ENCODE results near the gene BFSP2. TPM values are rescaled to one million over a fixed set of nuclear protein-coding genes. Genes with fewer than 3 reads are reported as not detected.

BFSP2 gene
- total and polyA plus RNA-seq, 2 donors (not counting 3 experiments of a cell fraction or from before 2014, with no cell fraction given), result not detected

DNA sequence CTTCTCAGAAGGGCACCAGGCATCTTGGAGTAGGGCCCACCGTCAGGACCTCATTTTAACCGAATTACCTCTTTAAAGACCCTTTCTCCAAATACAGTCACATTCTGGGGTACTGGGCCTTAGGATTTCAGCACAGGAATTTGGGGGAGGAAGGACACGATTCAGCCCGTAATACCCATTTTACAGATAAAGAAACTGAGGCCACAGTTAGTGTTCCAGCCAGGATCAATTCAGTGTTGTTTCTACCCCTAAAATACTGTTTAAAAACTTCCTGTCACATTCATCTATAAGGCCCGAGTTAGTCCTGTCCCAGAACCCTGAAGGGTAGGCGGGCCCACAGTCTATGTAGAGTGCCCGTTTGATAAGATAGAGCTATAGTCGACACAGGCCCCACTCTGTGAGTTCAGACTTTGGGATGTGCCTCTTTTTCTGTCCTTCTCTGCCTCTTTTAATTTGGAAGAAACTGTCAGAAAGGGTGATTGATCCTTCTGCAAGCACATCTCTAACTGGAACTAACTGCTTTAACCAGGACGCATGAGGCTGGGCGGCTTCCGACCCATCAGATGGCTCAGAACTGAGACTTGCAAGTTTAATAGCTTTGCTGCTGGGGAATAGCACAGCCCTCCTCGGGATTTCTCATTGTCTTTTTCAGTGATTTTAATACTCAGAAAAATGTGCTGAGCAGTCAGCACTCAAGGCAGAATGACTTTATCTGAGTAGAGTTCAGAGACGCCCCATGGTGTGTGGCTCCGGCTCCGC, 19.5 kb downstream of the BFSP2 start:
- ChIA-PET CTCF (no interaction called here), POLR2A (no interaction called here)
- no peak for DNase-seq (ENCODE audit: low read depth, low spot score)
- H3K79me2 ChIP-seq (ENCODE audit: control insufficient read depth, insufficient read depth, low read length), result no peaks in the 10 kb centered on the region
- no peak overlapping the region for H2AFZ ChIP-seq (ENCODE audit: low read depth, low read length)
- BruUV-seq (replicated peaks), result no TSS peak
- H3K4me1 ChIP-seq (ENCODE audit: control insufficient read depth, extremely low read depth, insufficient read depth, low read length), result no peaks in the 10 kb centered on the region
- H3K4me3 ChIP-seq (replicated peaks in 1 of 3; ENCODE audit: insufficient read depth in 1 of 3, low read depth in 1 of 3, low read length in 3 of 3), result no peak overlapping the region
- H4K20me1 ChIP-seq (replicated peaks; ENCODE audit: control insufficient read depth, extremely low read depth, insufficient read depth, low read length), result no peaks in the 10 kb centered on the region
- H3K36me3 ChIP-seq (ENCODE audit: control insufficient read depth in 2 of 2, extremely low read depth in 1 of 2, insufficient read depth in 2 of 2, low read length in 2 of 2), result no peaks in the 10 kb centered on the region
- no peak overlapping the region for H3K4me2 ChIP-seq (ENCODE audit: insufficient read depth, low read length)
- intact Hi-C loops (cut with micrococcal nuclease), result no loop called here
- peaks cover 2 to 5% of the 10 kb centered on the region in 2 experiments for H3K27me3 ChIP-seq (ENCODE audit: control insufficient read depth in 2 of 2, insufficient read depth in 2 of 2, low read length in 2 of 2)
- H3K9me3 ChIP-seq (replicated peaks; ENCODE audit: control insufficient read depth, insufficient read depth, low read length), result no peaks in the 10 kb centered on the region
- no peak overlapping the region for H3K27ac ChIP-seq (ENCODE audit: insufficient read depth, low read depth, low read length)
- TF ChIP-seq JUN (IDR thresholded peaks at IDR 0.05; ENCODE audit: borderline replicate concordance, insufficient read depth, insufficient read length, low read depth) (no peak), GATA2 (IDR thresholded peaks at IDR 0.05; ENCODE audit: insufficient read depth, insufficient read length, low read depth, low read length) (no peak), FOS (IDR thresholded peaks at IDR 0.05; ENCODE audit: borderline replicate concordance, insufficient read depth, low read length) (no peak), POLR2AphosphoS5 (IDR thresholded peaks at IDR 0.05; ENCODE audit: insufficient read depth, low read depth, low read length) (no peak), POLR2A (IDR thresholded peaks at IDR 0.05; ENCODE audit: low read depth, low read length) (no peak), MYC (IDR thresholded peaks at IDR 0.05; ENCODE audit: low read depth, low read length) (no peak), EZH2 (IDR thresholded peaks at IDR 0.05; ENCODE audit: borderline replicate concordance, low read depth, low read length, severe bottlenecking) (no peak)
- TF ChIP-seq, protein P1, sequence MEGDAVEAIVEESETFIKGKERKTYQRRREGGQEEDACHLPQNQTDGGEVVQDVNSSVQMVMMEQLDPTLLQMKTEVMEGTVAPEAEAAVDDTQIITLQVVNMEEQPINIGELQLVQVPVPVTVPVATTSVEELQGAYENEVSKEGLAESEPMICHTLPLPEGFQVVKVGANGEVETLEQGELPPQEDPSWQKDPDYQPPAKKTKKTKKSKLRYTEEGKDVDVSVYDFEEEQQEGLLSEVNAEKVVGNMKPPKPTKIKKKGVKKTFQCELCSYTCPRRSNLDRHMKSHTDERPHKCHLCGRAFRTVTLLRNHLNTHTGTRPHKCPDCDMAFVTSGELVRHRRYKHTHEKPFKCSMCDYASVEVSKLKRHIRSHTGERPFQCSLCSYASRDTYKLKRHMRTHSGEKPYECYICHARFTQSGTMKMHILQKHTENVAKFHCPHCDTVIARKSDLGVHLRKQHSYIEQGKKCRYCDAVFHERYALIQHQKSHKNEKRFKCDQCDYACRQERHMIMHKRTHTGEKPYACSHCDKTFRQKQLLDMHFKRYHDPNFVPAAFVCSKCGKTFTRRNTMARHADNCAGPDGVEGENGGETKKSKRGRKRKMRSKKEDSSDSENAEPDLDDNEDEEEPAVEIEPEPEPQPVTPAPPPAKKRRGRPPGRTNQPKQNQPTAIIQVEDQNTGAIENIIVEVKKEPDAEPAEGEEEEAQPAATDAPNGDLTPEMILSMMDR (IDR thresholded peaks at IDR 0.05; ENCODE audit: extremely low read depth in 1 of 2, insufficient read depth in 1 of 2, low read depth in 1 of 2, low read length in 2 of 2), result no peak
- TF ChIP-seq, protein P2, sequence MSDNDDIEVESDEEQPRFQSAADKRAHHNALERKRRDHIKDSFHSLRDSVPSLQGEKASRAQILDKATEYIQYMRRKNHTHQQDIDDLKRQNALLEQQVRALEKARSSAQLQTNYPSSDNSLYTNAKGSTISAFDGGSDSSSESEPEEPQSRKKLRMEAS (IDR thresholded peaks at IDR 0.05; ENCODE audit: insufficient read depth, insufficient read length), result no peak
- no peak for FAIRE-seq
- H3K9me1 ChIP-seq (replicated peaks; ENCODE audit: control insufficient read depth, extremely low read depth, insufficient read depth, low read length), result no peaks in the 10 kb centered on the region
- dilution Hi-C loops (cut with MboI; ENCODE audit: extremely low pct_ligation_motif_present, low sequenced_read_pairs), result no loop called here
- no peak overlapping the region for H3K9ac ChIP-seq (replicated peaks; ENCODE audit: extremely low read depth, insufficient read depth, low read length)
